Measurements from ENCODE around the gene LRCH3.
"Not testable (repeated sequence)": the region's sequence is repeated elsewhere in the genome, so short reads cannot be mapped to it uniquely, and the experiment has no call there.

Gene LRCH3

DNA sequence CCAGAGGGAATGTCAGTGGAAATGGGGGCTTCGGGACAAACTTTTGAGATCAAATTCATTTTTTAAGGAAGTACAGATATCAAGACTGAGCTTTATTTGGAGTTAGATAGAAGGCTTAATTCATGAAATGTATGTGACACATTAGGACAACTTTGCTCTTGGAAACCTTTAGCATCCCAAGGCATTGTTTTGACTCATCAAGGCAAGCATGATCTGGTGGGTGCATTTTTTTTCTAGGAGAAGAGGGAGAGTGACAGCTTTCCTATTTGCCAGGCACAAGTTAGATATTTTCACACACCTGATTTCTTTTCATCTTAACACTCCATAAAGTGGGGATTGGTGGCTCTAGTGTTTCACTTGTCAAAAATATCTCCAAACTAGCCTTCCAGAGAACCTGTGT, 97.5 kb downstream of the LRCH3 start:
- no peak for DNase-seq

- no peak for DNase-seq
Observed at GRCh38 chr3:197889204-197889930, 98.3 kb downstream of the LRCH3 start.

GRCh38 chr3:197890693-197891092, 99.6 kb downstream of the LRCH3 start:
- no peak for DNase-seq

GRCh38 chr3:197892162-197892561, 101.1 kb downstream of the LRCH3 start:
- no peak for DNase-seq

- peak in 2 of 3 donors; percentile 21 to 22 for DNase-seq
Observed at GRCh38 chr3:197896421-197896820, 105.4 kb downstream of the LRCH3 start.

- DNase-seq, result no peak
Observed at GRCh38 chr3:197899833-197900478, 108.9 kb downstream of the LRCH3 start.

GRCh38 chr3:197901626-197902025, 110.6 kb downstream of the LRCH3 start:
- DNase-seq, result no peak

DNA sequence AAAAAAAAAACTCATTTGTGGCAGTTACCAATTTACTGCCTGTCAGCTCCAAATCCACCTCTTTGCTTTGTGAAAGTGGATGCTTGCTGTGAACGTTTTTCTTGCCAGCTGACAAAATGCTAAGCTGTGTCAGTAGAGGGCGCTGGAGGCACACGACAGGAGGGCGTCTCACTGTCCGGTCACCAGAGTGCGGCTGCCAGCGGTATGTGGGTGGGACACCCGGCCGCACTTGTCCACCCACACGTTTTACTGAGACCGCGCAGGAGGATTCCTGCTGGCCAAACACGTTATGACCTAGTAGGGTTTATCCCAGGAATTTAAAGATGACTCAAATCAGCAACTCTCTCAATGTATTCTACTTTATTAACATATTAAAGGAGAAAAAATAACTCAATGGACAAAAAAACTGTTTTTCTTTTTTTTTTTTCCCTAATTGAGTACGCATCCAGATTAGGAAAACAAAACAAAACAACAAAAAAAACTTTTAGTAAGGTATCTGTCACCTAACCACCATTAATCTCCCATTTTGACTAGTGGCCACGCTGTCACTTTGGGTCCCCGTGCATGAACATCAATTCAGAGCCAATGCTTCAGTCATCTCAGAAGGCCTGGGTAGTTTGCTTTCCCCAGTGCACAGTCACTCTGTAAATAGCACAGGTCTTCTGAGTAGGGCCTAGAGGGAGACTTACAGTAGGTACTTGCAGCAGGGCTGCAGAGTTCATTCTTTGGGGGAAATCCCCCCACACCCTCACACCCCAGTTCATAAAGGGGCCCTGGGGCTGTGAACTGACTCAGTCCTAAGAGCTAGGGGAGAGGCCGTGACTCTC, 115.2 kb downstream of the LRCH3 start:
- DNase-seq, result peak; percentile 95 to 96 (median 95)

DNA sequence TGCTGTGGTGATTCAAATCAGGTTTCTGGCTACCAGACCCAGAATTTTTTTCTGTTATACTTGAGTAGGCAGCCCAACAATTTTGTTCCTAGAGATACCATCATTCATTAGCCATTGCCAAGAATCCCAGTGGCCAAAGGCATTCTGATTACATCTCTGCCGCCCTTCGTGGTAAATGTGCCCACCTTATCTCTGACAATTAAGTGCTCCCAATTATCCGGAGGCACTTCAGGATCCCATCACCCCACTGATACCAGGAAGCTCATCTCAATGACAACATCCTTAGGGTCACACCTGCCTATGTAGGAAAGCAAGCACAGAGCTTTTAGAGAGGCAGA, 115.8 kb downstream of the LRCH3 start:
- no peak for DNase-seq

GRCh38 chr3:197907196-197907595, 116.1 kb downstream of the LRCH3 start:
- no peak for DNase-seq

DNA sequence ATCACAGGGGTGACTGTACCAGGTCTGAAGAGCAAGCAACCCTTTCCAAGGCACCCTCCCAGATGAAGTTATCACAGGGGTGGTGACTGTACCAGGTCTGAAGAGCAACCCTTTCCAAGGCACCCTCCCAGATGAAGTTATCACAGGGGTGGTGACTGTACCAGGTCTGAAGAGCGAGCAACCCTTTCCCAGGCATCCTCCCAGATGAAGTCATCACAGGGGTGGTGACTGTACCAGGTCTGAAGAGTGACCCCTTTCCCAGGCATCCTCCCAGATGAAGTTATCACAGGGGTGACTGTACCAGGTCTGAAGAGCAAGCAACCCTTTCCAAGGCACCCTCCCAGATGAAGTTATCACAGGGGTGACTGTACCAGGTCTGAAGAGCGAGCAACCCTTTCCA, 117.5 kb downstream of the LRCH3 start:
- DNase-seq, result not testable (repeated sequence)

GRCh38 chr3:197908957-197909701, 118.1 kb downstream of the LRCH3 start:
- no peak for DNase-seq

GRCh38 chr3:197912741-197913476, 121.9 kb downstream of the LRCH3 start:
- peak in 1 of 3 donors; percentile 4 for DNase-seq

DNA sequence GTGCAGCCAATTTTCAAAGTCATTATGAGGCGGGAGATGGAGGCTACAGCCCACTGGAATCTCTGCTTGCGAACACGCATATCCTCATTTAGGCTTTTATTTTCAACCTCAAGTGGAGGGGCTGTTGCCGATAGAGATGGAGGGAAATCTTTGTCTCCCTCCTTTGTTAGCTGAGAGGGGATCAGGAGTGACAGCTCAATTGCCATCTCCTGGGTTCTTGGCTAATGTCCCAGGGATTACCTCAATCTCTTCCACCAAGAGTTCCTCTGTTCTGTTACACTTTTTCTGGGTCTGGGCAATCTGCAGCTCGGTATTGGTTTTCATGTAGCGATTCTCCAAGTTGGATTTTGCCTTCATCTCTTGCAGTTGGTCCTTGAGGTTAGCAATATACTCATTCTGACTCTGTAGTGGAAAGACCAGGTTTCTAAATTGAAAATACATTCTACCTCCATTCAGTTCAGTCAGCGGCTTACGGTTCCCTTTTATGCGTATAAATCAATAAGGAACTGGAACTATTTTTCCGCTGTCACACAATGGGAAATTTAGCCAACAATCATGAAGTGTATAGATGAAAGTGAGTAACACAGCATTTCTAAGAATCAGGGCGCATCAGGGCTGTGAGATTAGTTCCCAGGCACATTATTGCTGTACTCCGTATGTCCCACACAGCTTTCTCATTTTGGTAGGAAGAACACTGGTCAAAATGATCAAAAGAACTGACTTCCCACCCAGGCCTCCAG, 122.8 kb downstream of the LRCH3 start:
- DNase-seq, result no peak

DNA sequence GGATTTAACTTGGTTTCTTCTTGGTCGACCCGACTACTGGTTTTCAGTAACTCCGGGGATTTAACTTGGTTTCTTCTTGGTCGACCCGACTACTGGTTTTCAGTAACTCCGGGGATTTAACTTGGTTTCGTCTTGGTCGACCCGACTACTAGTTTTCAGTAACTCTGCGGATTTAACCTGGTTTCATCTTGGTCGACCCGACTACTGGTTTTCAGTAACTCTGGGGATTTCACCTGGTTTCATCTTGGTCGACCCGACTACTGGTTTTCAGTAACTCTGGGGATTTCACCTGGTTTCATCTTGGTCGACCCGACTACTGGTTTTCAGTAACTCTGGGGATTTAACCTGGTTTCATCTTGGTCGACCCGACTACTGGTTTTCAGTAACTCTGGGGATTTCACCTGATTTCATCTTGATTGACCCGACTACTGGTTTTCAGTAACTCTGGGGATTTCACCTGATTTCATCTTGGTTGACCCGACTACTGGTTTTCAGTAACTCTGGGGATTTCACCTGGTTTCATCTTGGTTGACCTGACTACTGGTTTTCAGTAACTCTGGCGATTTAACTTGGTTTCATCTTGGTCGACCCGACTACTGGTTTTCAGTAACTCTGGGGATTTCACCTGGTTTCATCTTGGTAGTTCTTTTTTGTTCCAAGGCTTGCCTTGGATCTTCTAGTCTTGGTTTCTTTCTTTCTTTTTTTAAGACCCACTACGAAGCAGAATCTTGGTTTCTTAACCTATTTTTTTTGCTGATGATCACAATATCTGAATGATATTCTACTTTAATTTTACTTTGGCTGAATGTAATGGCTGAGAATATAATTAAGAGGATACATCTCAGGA, 130.6 kb downstream of the LRCH3 start:
- DNase-seq, result not testable (repeated sequence)

DNA sequence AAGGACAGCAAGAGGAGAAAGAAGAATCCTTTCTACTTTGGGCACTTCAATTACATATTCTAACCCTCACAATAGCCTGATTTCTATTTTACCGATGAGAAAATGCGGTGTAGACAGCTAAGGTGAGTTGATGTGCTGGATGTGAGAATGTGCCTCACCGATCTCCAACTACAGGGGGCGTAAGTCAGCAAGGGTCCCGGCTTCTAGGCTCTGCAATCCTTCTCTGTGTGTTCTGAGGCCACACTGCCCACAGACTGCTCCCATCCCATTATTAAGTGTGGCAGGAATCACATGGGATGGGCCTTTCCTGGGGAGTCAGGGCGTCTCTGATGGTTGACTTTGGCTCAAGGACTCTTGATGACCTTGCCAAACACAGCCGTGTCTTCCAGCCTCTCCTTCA, 135.4 kb downstream of the LRCH3 start:
- no peak for DNase-seq

DNA sequence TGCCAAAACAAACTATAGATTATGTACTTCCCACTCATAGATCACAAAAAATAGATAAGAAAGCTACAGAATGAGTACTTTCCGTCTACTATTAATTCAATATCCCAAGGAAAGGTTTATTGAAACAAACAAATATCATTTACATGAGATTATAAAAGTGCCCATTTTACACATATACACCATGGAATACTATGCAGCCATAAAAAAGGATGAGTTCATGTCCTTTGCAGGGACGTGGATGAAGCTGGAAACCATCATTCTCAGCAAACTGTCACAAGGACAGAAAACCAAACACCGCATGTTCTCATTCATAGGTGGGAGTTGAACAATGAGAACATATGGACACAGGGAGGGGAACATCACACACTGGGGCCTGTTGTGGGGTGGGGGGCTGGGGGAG, 136.5 kb downstream of the LRCH3 start:
- DNase-seq, result not testable (repeated sequence)

- no peak for DNase-seq
Observed at GRCh38 chr3:197936819-197937384, 145.8 kb downstream of the LRCH3 start.

Measured in suppressor macrophage treated with lipopolysaccharide for 1 hour (primary cell).